Urinary bladder (tissue), 4 donors: ENCODE data around the gene KIF14. TPM values are rescaled to one million over a fixed set of nuclear protein-coding genes. Genes with fewer than 3 reads are reported as not detected.

Source experiments
- DNase-seq: peaks from one replicate; pipeline ENCODE4 v3.0.0-alpha.2; 2015; ENCODE audit errors: extremely low spot score
- H3K27ac ChIP-seq: one replicate; pipeline ENCODE4 v1.5.1; 2013; ENCODE audit warnings: low read depth, mild to moderate bottlenecking, moderate library complexity
- H3K36me3 ChIP-seq: one replicate; pipeline ENCODE4 v1.6.1; 2013; ENCODE audit warnings: mild to moderate bottlenecking, moderate library complexity; ENCODE audit not compliant: insufficient read depth
- H3K4me1 ChIP-seq: one replicate; pipeline ENCODE4 v1.6.1; 2013; ENCODE audit warnings: mild to moderate bottlenecking, moderate library complexity; ENCODE audit not compliant: insufficient read depth
- H3K4me3 ChIP-seq: one replicate; pipeline ENCODE4 v1.5.1; 2013; ENCODE audit warnings: low read depth, low read length
- WGBS: extraction: QIAGEN DNeasy Blood & Tissue Kit; methylation state at CpG from one replicate; pipeline ENCODE4 v1.1.7; 2013; 5-methylcytosine and 5-hydroxymethylcytosine counted together
- polyA plus RNA-seq: library from polyadenylated mRNA; stranded (reverse); fragments of 200-250 nt; gene quantifications from one replicate; pipeline ENCODE4 v1.2.3, GENCODE V29; 2013
- total RNA-seq: library from RNA; depleted of rRNA; stranded (reverse); fragments of >200 nt; gene quantifications from one replicate; pipeline ENCODE4 v1.2.3, GENCODE V29; 2014
- donor health status: healthy with polysubstance abuse.
- donor health status: healthy.

Gene KIF14
- total and polyA plus RNA-seq, 2 donors: 0.09 to 8.5 TPM

- WGBS: 45% methylated on average over 3 of the region's 3 CpGs
- Histone ChIP-seq H3K4me3 (no peak overlapping the region), H3K36me3 (no peaks in the 10 kb centered on the region), H3K27ac (no peak overlapping the region), H3K4me1 (no peaks in the 10 kb centered on the region)
- DNase-seq: no peak
Measured at GRCh38 chr1:200512191-200512590, 108.4 kb downstream of the KIF14 start.

DNA sequence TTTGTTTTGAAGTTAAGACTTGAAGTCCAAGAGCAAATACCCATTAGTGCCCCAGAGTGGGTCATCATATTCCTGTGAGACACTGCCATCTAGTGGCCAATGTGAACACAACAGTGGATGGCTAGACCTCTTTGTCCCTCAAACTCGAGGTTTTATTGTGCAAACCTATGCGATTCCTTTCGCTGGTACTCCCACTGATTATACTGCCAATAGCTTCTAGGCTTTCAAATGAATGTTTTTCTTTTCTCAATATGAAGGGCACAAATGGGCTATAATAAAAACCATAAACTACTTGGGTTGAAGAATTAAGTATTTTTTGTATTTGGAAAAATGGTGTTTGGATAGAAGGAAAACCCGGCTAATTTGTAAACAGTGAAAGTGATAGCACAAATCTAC lies 110.3 kb downstream of the KIF14 start:
- H3K36me3 ChIP-seq: no peaks in the 10 kb centered on the region
- H3K27ac ChIP-seq: no peak overlapping the region
- no peaks in the 10 kb centered on the region for H3K4me1 ChIP-seq
- 16% methylated on average over 4 of the region's 4 CpGs for WGBS
- peak; percentile 64 for DNase-seq
- H3K4me3 ChIP-seq: no peak overlapping the region

DNA sequence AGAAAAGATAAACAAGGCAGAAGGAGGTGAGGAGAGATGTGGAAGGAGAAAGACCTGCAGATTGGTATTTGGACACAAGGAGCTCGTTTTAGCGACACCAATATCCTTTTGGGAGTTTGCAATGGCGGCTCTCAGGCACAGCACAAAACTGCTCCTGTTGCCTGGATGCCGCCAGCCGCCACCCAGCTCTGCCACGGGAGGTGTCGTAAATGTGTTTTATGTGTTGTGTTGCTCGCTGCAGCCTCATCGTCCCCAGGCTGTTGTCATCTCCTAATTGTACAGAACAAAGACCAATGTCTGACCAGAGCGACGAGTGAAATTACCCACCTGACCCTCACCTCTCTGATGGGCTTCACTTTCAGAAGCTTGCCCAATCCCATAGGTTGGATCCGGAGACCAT lies 114.1 kb downstream of the KIF14 start:
- no peaks in the 10 kb centered on the region for H3K36me3 ChIP-seq
- no peak for DNase-seq
- H3K27ac ChIP-seq: no peak overlapping the region
- no peaks in the 10 kb centered on the region for H3K4me1 ChIP-seq
- no peak overlapping the region for H3K4me3 ChIP-seq
- WGBS: 64% methylated on average over 12 of the region's 12 CpGs

- no peak overlapping the region for H3K27ac ChIP-seq
- 83% methylated on average over 1 of the region's 1 CpG for WGBS
- no peak overlapping the region for H3K4me3 ChIP-seq
- DNase-seq: no peak
- H3K4me1 ChIP-seq: no peaks in the 10 kb centered on the region
- no peaks in the 10 kb centered on the region for H3K36me3 ChIP-seq
Measured at GRCh38 chr1:200505257-200505656, 115.3 kb downstream of the KIF14 start.

Other genes with a start within 250 kb of the KIF14 start
- 28.0 TPM for gene ZNF281, start 210.7 kb downstream of the KIF14 start, total RNA-seq
- 6.4 TPM for gene ZNF281, start 210.7 kb downstream of the KIF14 start, polyA plus RNA-seq
- gene DDX59, start 49.2 kb upstream of the KIF14 start, total RNA-seq: 34.8 TPM
- 18.5 TPM for gene DDX59, start 49.2 kb upstream of the KIF14 start, polyA plus RNA-seq
- 61.5 TPM for gene CAMSAP2, start 118.1 kb upstream of the KIF14 start, total RNA-seq
- 15.2 TPM for gene CAMSAP2, start 118.1 kb upstream of the KIF14 start, polyA plus RNA-seq